22Rv1 (cell line): Measurements from ENCODE around the gene TAC3.

Source experiments
- ZFX ChIP-seq: fragments of 450-650 bp; IDR thresholded peaks from 2 replicates; pipeline ENCODE4 v1.6.1; 2017; ENCODE audit warnings: antibody characterized with exemption, borderline replicate concordance
- TF ChIP-seq, protein P1 (sequence below): fragments of 450-650 bp; IDR thresholded peaks from 2 replicates; pipeline ENCODE4 v1.5.1; 2017; ENCODE audit warnings: mild to moderate bottlenecking

DNA sequence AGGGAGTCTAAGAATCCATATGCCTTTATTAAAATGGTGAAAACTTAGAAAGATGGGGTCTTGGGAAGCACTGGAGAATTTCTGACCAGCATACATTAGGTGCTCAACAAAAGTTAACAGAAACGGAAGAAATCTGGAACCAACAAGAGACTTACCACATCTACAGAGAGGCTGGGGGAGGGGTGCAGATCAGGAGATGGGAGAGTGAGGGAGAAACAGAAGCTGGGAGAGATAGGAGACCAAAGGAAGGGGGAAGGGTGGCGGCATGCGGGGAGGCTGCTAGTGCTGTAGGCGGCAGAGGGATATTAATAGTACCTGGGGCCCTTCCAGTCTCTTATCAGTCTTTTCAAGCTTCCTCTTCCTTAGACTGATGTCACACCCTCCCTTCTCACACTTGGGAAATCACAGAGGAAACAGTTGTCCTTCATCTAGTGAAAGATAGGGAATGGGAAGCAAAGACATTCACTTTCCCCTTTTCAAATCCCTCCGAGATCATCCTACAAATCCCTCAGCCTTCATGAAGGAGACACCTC, 28.1 kb downstream of the TAC3 start:
- TF ChIP-seq, protein P1, sequence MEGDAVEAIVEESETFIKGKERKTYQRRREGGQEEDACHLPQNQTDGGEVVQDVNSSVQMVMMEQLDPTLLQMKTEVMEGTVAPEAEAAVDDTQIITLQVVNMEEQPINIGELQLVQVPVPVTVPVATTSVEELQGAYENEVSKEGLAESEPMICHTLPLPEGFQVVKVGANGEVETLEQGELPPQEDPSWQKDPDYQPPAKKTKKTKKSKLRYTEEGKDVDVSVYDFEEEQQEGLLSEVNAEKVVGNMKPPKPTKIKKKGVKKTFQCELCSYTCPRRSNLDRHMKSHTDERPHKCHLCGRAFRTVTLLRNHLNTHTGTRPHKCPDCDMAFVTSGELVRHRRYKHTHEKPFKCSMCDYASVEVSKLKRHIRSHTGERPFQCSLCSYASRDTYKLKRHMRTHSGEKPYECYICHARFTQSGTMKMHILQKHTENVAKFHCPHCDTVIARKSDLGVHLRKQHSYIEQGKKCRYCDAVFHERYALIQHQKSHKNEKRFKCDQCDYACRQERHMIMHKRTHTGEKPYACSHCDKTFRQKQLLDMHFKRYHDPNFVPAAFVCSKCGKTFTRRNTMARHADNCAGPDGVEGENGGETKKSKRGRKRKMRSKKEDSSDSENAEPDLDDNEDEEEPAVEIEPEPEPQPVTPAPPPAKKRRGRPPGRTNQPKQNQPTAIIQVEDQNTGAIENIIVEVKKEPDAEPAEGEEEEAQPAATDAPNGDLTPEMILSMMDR, result no peak
- no peak for TF ChIP-seq ZFX
